Loucy (cell line): ENCODE measurements around the gene PIP4K2C.

Source experiments
- EZH2phosphoT487 ChIP-seq: fragments of 200-600 bp; IDR thresholded peaks from 2 replicates; pipeline ENCODE4 v1.6.1; 2018; ENCODE audit warnings: antibody characterized with exemption, mild to moderate bottlenecking, moderate library complexity, borderline replicate concordance
- TF ChIP-seq, protein P1 (sequence below): fragments of 200-600 bp; sonication (generic); conservative IDR thresholded peaks from 2 replicates; pipeline ENCODE4 v1.5.1; 2014; ENCODE audit warnings: mild to moderate bottlenecking, antibody characterized with exemption, low read length

DNA sequence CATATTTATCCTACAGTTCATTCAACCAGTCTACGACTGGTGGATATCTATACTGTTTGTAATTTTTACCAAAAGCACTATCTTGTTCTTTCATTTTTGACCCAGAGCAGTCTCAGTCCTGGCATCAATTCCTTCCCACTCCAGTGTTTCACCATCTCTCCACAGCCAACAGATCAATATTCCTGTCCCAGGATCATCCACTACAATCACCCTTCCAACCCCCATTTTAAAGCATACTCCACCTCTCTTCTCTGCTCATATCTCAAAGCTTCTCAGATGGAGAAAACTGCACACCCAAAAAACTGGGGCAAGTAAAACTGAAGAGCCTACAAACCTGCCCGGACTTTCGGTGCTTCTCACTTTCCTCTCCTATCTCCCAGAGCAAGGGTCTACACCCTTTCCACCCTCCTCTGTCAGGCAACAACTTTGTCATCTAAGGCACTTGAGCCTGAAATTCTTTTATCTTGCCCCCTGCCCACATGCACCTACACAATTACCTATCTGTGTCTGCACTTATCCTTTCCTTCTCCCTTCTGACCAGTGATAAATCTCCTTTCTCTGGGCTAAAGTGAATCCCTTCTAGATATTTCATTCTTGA is 4.1 kb upstream of the PIP4K2C start:
- TF ChIP-seq, protein P1, sequence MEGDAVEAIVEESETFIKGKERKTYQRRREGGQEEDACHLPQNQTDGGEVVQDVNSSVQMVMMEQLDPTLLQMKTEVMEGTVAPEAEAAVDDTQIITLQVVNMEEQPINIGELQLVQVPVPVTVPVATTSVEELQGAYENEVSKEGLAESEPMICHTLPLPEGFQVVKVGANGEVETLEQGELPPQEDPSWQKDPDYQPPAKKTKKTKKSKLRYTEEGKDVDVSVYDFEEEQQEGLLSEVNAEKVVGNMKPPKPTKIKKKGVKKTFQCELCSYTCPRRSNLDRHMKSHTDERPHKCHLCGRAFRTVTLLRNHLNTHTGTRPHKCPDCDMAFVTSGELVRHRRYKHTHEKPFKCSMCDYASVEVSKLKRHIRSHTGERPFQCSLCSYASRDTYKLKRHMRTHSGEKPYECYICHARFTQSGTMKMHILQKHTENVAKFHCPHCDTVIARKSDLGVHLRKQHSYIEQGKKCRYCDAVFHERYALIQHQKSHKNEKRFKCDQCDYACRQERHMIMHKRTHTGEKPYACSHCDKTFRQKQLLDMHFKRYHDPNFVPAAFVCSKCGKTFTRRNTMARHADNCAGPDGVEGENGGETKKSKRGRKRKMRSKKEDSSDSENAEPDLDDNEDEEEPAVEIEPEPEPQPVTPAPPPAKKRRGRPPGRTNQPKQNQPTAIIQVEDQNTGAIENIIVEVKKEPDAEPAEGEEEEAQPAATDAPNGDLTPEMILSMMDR = no peak
- no peak for TF ChIP-seq EZH2phosphoT487
